ENCODE measurements around the gene DYNC1LI1.

DYNC1LI1 gene

DNA sequence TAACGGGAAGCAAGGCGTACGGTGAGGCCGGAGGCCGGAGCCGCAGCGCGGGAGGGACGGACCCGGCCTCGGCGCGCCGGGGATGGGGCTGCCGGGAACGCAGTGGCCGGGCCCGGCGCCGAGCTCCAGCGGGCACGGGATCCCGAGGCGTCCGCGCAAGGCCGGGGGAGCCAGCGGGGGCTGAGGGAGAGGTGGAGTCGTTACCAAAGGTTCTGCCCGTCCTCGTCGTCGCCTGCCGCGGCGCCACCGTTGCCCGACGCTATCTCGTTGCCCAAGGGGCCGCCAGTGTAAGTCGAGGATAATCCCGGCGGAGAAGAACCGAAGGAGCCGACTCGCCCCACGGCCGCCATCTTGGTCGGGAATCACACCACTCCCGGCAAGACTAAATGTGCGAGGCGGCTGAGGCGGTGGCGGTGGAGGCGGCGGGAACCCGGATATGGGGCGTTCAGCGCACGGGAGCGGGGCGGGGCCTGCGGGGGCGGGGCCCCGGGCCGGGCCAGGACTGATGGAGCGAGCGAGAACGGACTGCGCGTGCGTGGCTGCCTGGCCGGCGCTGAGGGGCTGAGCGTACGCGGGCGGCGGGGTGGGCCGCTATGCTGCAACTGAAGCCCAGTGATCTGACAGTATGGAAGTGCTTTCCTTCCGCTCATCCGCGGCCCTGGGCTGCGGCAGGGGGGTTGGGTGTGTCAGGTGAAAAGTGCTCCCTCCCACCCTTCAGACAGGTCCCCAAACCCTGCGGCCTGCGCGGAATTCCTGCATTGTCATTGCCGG is at the start of gene DYNC1LI1:
DYNC1LI1 (minus strand) TSS at position 438 of the 771 bp plus-strand sequence; CDS start at position 350, 88 bp downstream.
- peak; percentile 94 for DNase-seq

GRCh38 chr3:32619395-32619794 is 48.7 kb upstream of the DYNC1LI1 start:
- DNase-seq = no peak

DNA sequence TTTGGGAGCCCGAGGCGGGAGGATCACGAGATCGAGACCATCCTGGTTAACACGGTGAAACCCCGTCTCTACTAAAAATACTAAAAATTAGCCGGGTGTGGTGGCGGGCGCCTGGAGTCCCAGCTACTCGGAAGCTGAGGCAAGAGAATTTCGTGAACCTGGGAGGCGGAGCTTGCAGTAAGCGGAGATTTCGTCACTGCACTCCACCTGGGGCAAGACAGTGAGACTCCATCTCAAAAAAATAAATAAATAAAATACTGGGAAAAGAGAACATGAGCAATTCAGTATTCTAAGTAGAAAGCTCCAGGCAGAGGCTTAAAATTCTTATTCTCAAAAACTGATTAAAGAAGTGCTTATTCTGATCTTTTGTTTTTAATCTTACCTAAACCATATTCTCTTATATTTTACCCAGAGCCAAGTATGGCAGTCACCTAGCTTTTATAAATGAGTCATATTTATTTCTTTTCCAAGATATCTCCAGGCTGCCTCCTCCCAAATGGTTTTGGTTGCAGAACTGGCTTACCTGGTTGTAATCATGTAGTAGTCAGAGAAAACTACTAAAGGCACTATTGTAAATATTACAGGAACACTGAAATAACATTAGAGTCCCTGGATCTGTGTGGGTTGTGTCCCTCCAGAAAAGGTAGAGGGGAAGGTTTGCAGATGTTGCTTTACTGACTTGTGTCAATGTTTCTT is 45.8 kb upstream of the DYNC1LI1 start:
- no peak for DNase-seq

GRCh38 chr3:32614956-32615355 is 44.3 kb upstream of the DYNC1LI1 start:
- DNase-seq = no peak

GRCh38 chr3:32613183-32613582 is 42.5 kb upstream of the DYNC1LI1 start:
- DNase-seq = no peak

DNA sequence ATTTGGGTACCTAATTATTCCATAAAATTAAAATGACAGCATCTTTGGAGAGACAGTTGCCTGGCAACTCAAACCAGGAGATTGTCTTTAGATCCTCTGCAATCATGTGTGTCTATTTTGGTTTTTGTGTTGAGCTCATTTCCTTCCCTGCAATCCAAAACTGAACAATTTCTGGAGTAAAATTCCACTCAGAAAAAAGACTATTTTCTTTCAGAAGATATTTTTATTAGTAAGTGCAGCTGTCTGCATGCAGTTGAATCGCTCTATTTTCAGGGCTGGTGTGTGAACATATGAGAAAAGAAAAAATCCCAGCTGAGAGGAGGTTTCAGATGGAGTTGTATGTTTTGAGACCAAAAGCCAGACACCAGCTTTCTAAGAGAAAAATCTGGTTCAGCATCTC is 41.9 kb upstream of the DYNC1LI1 start:
- DNase-seq = no peak

GRCh38 chr3:32607522-32607921 is 36.9 kb upstream of the DYNC1LI1 start:
- no peak for DNase-seq

DNA sequence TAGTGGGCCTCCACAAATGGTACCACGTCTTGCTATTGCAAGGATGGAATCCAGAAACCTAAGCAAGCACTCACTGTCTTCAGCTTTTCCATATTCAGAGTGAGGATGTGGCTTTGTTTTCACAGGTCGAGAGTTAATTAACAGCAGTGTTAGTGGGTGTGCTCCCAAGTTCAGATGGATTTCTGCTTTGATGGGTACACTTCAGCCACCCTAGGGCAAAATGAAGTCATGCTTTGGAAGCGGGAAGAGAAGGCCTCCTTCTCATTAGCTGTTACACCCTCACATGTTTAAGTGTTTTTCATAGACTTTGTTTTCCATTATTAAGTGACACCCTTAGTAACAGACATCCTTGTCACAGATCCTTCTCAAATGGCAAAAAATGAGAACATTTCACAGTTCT is 36.3 kb upstream of the DYNC1LI1 start:
- DNase-seq = no peak

GRCh38 chr3:32606277-32606676 is 35.6 kb upstream of the DYNC1LI1 start:
- no peak for DNase-seq

DNA sequence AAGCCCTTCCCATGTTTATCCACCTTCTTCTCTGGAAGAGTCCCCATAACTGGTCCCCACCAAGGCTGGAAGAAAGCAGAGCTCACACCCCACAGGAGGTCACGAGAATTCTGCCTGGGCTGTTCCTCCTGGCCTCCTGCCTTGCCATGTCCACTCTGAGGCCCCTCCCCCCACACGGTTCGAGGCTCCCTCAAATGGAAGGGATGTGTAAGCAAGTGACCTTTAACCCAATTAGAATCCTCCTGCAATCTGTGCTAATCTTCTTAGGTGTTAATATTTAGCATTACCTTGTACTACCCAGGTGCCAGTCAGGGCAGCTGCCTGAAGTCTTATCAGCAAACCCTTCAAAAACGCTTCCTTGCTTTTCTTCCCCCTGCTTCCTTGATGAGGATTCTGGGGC is 32.4 kb upstream of the DYNC1LI1 start:
- DNase-seq = no peak

- DNase-seq = no peak
Measured at GRCh38 chr3:32602206-32602605, 31.5 kb upstream of the DYNC1LI1 start.

DNA sequence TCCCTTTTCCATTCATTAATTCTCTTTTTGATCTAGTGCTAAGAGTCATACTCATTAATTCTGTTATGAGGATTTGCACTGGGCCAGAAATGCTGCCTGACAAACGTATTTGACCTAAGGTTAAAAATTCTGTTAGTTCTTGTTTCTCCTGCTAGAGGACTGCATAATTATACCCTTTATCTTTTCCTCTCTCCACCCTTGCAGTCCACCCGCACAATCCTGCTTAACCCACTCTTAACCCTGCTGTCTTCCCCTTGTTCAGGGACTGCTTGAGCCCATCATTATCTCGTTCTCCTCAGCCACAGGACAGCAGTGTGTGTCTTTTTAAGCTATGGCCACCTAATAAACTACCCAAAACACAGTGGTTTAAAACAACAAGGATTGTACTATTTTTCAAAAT is 31.1 kb upstream of the DYNC1LI1 start:
- DNase-seq = no peak

DNA sequence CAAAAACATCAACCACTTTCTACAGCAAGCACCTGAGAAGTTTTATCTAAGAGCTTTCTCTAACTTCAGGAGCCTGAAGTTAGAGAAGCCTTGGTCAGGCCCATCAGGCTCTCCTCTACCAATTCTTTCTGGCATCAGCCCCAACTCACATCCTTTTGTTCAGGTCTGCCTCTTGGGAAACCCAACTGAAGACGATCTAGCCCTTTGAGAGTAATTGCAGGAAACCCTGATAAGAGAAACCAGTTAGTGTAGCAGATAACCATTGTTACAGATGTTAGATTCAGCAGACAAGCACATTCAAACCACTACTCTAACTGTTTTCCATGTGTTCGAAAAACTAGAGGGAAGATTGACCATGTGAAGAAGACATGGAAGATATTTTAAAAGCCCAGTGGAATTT is 27.0 kb upstream of the DYNC1LI1 start:
- DNase-seq = no peak

GRCh38 chr3:32596909-32597369 is 26.3 kb upstream of the DYNC1LI1 start:
- no peak for DNase-seq

DNA sequence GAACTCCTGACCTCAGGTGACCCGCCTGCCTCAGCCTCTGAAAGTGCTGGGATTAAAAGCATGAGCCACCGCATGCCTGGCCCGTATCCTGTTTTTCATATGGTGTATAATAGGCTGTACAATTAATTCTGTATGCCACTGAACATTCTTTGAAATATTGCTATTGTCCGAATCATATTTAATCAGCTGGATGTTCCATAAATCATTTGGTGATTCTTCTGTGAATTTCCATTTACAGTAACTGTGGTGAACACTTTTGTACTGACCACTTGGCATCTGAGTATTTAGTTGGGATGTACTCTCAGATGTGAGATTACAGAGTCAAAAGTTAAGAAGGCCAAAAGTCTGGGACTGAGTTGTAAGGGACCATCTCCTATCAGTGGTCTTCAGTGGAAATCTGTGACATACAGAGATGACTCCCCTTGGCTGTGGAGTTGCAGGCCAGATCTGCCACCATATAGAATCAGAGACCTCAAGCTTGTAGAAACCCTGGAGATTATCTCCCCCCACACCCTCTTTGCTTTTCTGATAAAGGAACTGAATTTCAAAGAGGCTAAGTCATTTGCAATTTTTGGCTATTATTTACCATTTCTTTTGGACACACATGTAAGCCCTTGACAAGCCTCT is 25.7 kb upstream of the DYNC1LI1 start:
- no peak for DNase-seq

GRCh38 chr3:32595323-32595722 is 24.7 kb upstream of the DYNC1LI1 start:
- no peak for DNase-seq

DNA sequence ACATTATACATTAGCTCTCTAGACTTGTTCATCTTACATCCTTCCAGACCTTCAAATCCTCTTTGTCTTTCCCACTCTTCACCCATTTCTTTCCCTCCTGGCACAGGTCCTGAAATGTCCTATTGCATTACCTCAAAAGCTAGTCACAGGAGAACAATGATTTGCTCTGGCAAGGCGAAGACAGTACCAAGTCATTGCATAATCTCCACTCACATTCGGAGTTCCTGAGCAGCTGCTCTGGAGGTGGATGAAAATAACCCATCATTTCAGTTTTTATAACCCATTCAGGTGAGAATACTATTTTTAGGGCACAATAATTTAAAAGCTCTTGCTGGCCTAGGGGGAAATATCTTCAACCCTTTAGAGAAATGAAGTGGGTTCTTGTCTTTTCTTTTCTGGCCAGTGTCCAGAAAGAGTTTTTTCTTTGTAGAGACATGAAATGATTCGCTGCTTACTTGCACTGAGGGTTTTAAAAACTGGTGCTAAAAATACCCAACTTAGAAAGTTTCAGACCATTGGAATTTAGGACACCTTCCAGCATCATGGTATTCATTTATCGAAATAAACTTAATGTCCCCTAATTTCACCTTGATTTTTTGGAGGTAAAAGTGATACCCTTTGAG is 23.4 kb upstream of the DYNC1LI1 start:
- DNase-seq = no peak

- DNase-seq = no peak
Measured at GRCh38 chr3:32592696-32593353, 22.2 kb upstream of the DYNC1LI1 start.

DNA sequence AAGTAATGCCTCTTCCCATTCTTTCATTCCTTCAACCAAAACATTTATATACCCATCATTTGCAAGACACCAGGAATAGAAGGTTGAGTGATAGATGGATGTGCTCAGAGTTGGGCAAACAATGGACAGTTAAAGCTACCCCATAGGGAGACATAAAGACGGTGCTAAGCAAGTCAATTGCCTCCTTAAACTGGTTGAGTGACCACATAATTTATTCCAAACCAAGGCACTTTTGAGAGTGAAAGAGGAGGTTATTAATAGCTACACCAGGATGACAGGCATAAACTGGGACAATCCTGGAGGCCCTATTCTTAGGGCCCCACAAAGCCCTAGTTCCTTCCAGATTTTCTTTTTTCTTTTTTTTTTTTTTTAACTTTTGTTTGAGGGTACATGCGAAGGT is 21.4 kb upstream of the DYNC1LI1 start:
- DNase-seq = no peak

DNA sequence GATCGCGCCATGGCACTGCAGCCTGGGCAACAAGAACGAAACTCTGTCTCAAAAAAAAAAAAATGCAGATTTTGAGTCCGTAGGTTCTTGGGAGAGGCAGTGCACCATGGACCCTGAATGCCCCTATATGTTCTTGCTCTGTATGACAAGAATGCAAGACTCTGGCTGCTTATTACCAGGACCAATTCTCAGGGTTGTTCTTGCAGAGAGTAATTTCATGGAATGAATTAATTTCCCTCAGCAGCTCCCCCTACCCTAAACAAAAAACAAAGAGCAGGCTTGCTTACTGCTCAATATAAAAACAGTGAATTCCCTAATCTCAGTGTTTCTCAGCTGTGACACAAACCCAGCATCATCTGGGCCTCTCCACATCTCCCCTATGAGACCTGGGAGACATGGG is 20.5 kb upstream of the DYNC1LI1 start:
- no peak for DNase-seq

DNA sequence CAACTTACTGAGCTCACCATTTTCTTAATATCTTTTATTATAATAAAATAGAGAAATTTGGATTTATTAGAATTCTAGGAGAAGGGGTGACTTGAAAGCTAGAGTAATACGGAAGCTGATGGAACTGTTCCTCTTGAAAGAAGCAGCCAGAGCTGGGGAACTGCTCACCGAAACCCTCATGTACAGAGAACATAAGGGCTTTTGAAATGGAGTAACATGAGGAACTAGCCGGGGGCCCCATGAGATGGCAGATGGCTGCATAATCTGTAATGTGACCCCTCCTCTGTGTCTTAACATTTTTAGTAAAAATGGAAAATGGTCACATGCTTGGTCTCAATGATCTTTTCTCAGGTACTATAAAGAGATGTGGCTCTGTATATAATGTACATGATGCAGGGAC is 15.7 kb upstream of the DYNC1LI1 start:
- no peak for DNase-seq

DNA sequence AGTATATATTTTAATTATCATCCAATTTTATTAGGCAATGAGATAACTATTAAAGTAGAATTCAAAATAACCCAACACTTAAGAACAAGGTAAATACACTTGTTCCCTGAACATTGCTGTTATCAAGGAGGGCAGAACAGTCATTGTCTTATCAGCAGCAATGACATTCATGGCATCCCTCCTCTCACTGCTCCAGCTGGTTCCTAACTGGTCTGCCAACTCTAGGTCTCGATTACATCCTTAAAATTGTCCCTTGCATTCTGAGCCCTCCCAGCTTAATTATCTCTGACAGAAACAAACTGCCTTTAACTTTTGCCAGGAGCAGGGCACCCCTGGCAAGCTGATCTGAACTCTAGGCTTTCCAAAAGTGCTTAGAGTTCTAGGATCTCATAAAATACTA is 14.0 kb upstream of the DYNC1LI1 start:
- DNase-seq = no peak

DNA sequence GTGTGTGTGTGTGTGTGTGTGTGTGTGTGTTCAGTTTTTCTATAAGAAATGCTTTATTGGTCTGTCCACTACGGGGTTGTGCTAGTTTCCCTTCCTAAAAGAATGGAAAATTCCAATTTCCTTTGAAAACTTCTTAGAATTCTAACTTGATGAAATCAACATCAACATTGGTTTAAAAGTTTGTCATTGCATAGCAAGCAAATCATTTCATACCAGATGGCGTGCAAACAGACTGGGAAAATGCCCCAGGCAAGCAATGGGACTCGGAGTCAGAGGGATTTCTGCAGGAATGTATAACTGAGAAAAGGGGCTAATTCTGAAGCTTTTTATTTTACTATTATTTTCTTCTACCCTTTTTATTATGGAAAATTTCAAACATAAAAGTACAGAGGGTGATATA is 13.1 kb upstream of the DYNC1LI1 start:
- DNase-seq = no peak

Measured in activated T-cell treated with anti-CD3 and anti-CD28 coated beads, Interleukin-2, amount 50 U/mL, for 1 hour (primary cell).